Kidney epithelial cell (primary cell): ENCODE results near the gene TRAF4. TPM values are rescaled to one million over a fixed set of nuclear protein-coding genes. Genes with fewer than 3 reads are reported as not detected.

Experiments used
- DNase-seq: peaks from one replicate; pipeline ENCODE4 v3.0.0-alpha.2; 2010; ENCODE audit warnings: low read depth
- H3K27me3 ChIP-seq: 2 replicates; pipeline ENCODE4 v1.6.0; 2011; ENCODE audit warnings: low read length; ENCODE audit not compliant: control insufficient read depth, insufficient read depth
- H3K36me3 ChIP-seq: 2 replicates; pipeline ENCODE4 v1.5.1; 2011; ENCODE audit warnings: low read length; ENCODE audit not compliant: control insufficient read depth, insufficient read depth
- H3K4me3 ChIP-seq: 2 replicates; pipeline ENCODE4 v1.5.1; 2011; ENCODE audit warnings: low read depth, mild to moderate bottlenecking, control low read depth, low read length
- CTCF ChIP-seq: IDR thresholded peaks from 2 replicates; pipeline ENCODE4 v1.5.1; 2011; ENCODE audit warnings: mild to moderate bottlenecking, moderate library complexity, low read length, control low read depth, inconsistent platforms; ENCODE audit not compliant: insufficient read depth, poor library complexity, severe bottlenecking
- total RNA-seq: library from RNA; depleted of rRNA; stranded (reverse); fragments of >200 nt; gene quantifications from 2 replicates; pipeline ENCODE4 v1.2.3, GENCODE V29; 2015

The TRAF4 gene
- total RNA-seq, 1 donor from 2014 or later, result 174 TPM

- Histone ChIP-seq H3K36me3 (peaks cover 9% of the 10 kb centered on the region), H3K27me3 (no peaks in the 10 kb centered on the region), H3K4me3 (no peak overlapping the region)
- TF ChIP-seq CTCF, result no peak
- DNase-seq, result no peak
These were observed 4.3 kb downstream of the TRAF4 start for GRCh38 chr17:28747801-28748750.

- Histone ChIP-seq H3K27me3 (no peaks in the 10 kb centered on the region), H3K4me3 (no peak overlapping the region), H3K36me3 (peaks cover 9% of the 10 kb centered on the region)
- no peak for TF ChIP-seq CTCF
- DNase-seq, result no peak
These were observed 5.2 kb downstream of the TRAF4 start for GRCh38 chr17:28748852-28749515.

GRCh38 chr17:28749516-28750177, 5.8 kb downstream of the TRAF4 start:
- Histone ChIP-seq H3K4me3 (no peak overlapping the region), H3K27me3 (no peaks in the 10 kb centered on the region), H3K36me3 (peaks cover 9% of the 10 kb centered on the region)
- TF ChIP-seq CTCF, result no peak
- DNase-seq, result no peak

GRCh38 chr17:28750178-28751047, 6.6 kb downstream of the TRAF4 start:
- no peak for DNase-seq
- TF ChIP-seq CTCF, result peak; percentile 100
- Histone ChIP-seq H3K4me3 (no peak overlapping the region), H3K27me3 (no peaks in the 10 kb centered on the region), H3K36me3 (peaks cover 9% of the 10 kb centered on the region)

- Histone ChIP-seq H3K27me3 (no peaks in the 10 kb centered on the region), H3K36me3 (peaks cover 7% of the 10 kb centered on the region), H3K4me3 (no peak overlapping the region)
- TF ChIP-seq CTCF, result no peak
- no peak for DNase-seq
These were observed 8.0 kb downstream of the TRAF4 start for GRCh38 chr17:28751600-28752366.
